CD4-positive, alpha-beta T cell treated with Interleukin-15 for 4 hours (primary cell): Measurements from ENCODE around the gene NLRP9.

Experiments used
- DNase-seq: peaks from one replicate; pipeline ENCODE4 v3.0.0-alpha.2; 2020; ENCODE audit warnings: low spot score

NLRP9 gene

DNA sequence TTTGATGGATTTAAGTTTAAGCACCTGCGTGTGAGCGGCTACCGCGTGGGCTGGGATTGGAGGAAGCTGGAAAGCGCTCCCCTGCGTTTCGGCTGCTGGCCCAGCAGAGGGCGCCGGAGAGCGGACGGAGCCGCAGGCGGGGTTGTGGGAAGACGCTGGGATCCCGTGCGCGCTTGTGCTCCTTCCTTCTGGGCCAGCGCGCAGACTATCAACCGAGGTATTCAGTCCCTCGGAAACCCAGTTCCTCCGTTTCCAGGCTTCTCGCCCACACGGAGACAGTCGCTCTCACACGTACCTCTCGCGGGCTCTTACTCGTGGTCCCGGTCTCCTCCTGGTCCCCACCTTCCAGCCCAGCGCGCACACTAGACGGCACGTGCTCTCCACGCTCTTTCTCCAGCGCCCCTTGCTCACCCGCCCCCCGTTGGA, 34.4 kb downstream of the NLRP9 start:
- peak; percentile 25 for DNase-seq

DNA sequence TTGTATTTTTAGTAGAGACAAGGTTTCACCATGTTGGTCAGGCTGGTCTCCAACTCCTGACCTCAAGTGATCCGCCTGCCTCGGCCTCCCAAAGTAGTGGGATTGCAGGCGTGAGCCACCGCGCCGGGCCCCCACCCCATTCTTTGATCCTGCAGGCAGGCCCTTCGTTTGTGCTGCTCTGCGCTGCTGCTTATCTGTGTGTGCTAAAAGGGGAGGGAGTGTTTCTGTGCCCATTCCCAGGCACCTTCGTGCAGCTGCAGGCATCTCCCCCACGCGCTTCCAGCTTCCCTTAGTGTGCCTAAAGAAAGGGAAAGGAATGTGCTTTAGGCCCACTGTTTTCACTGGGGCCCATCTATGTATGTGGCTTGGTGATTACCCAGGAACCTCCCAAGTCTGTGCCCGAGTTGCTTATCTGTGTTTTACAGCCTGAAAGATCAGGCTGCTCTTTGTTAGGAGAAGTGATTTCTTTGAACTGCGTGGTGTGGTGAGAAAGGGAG, 36.0 kb downstream of the NLRP9 start:
- DNase-seq = no peak

GRCh38 chr19:55700813-55701212, 37.4 kb downstream of the NLRP9 start:
- no peak for DNase-seq

DNA sequence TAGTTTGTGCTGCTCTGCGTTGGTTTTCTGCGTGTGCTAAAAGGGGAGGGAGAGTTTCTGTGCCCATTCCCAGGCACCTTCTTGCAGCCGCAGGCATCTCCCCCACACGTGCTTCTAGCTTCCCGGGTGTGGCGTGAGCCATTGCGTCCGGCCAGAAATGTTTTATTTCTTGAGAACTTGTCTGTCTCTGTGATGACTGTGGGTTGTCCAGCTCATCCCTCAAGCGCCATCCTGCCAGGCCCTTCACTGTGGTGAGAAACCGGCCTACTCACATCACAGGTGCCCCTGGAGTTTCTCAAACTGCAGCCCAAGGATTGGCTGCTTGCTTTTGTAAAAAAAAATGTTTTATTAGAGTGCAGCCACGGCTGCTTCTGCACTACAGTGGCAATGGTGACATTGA, 39.0 kb downstream of the NLRP9 start:
- DNase-seq = no peak

GRCh38 chr19:55698256-55698655, 39.9 kb downstream of the NLRP9 start:
- no peak for DNase-seq

DNA sequence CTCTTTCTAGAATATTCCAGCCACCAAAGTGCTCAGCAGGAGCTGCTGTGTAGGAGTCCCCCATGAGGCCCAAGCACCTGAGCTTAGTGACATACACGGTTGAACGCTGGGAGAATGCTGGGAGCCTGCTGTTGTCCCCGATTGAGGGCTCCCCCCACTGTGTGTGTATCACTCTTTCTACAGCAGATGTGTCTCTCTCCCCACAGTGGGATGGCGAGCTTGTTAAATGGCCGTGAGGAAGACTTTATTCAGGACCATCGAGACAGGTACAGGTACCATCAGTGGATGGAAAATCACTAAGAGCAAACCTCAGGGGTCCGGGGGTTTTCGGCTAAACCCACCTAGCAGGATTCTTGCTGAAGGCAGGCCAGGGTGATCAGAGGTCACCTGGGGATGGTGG, 40.5 kb downstream of the NLRP9 start:
- no peak for DNase-seq

DNA sequence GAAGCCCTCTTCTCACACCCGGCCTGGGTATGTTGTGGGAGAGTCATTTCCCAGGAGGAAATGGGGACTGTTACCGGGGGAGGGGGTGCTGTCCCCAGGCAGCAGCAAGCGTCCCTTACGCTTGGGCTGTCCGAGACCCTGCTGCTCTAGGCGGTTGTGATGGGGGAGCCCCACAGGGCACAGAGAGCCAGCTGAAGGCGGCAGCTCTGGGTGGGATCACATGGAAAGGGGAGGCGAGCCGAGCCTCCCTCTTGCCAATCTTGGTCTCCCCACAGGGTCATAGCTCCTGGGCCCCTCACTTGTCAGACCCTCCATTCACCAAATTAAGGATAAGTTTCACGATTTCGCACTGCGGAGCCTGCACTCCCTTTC, 41.1 kb downstream of the NLRP9 start:
- no peak for DNase-seq

DNA sequence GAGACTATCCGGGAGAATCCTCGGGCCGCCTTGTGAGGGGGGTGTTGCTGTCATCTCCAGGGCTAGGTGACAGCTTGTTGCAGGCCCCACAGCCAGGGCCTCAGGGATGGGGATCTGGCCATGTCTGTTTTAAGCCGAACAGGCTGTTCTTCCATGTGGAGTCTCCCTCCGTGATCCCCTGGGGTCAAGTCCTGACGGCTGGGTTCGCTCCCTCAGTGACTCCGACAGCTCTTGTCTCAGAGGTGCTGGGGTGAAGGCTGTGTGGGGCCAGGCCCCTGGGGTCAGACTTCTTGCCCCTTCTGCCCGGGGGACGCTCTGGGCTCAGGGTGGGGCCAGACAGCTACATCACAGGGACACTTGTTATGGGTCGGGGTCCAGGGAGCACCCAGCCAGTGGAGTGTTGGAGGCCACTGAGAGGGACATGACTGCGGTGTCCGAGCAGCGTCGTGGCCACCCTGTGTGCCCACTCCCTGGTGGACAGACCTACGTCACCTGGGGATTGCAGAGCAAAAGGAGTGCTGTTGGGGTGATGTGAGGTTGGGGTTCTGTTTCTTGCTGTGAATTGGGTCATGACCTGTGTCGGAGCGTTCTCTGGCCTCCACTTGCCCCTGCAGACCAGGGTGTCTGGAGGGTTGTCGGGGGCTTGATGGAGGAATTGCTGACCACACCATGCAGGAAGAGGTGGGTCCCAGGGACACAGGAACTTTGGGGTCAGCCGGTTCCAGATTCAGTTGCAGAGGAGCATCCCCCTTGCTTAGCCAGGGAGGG, 41.7 kb downstream of the NLRP9 start:
- DNase-seq = no peak

GRCh38 chr19:55695511-55696290, 42.5 kb downstream of the NLRP9 start:
- DNase-seq = no peak

DNA sequence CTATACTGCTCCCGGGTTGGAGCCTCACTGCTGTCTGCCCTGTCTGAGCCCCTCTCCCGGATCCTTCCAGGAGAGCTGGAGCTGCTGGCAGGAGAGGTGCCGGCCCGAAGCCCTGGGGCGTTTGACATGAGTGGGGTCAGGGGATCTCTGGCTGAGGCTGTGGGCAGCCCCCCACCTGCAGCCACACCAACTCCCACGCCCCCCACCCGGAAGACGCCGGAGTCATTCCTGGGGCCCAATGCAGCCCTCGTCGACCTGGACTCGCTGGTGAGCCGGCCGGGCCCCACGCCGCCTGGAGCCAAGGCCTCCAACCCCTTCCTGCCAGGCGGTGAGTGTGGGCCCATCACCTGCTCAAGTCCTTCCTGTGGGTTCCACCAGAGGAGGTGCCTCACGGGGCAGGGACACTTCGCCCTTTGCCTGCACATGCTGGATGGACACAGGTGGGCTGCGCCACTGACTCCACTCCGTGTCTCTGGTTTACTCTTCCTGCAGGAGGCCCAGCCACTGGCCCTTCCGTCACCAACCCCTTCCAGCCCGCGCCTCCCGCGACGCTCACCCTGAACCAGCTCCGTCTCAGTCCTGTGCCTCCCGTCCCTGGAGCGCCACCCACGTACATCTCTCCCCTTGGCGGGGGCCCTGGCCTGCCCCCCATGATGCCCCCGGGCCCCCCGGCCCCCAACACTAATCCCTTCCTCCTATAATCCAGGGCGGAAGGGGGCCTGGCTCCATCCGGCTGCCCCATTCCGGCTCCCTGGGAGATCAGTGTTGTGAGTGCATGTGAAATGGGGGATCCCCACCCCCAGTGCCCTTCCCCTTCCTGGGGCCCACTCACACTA, 43.3 kb downstream of the NLRP9 start:
- DNase-seq = no peak

- DNase-seq = no peak
Observed at GRCh38 chr19:55694241-55694655, 44.0 kb downstream of the NLRP9 start.

DNA sequence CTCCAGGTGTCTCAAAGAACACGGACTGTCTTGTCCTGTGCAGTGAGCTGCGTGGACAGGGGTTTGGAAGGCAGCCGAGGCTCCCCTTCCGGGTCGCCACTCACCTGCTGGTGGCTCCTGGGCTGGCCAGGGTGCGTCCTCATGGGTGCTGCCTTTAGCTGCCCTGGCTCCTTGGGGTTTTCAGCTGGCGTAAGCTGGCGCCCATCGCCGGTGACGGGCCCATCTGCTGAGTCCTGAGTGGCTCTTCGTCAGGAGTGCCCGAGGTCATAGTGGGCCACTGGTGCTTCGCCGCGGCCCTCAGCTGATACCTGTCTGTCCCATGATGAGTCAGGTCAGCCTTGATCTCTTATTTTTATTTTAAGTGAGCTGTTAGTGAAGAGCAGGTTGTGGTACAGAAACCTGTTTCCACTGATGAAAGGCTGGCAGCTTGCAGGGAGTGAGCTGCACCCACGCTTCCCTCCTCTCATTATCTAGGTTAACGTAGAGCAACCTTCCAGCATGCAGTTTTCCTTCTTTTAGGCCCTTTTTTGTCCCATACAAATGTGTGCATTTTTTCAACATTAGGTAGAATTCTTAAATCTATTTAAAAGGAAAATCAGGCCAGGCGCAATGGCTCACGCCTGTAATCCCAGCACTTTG, 44.7 kb downstream of the NLRP9 start:
- DNase-seq = no peak

DNA sequence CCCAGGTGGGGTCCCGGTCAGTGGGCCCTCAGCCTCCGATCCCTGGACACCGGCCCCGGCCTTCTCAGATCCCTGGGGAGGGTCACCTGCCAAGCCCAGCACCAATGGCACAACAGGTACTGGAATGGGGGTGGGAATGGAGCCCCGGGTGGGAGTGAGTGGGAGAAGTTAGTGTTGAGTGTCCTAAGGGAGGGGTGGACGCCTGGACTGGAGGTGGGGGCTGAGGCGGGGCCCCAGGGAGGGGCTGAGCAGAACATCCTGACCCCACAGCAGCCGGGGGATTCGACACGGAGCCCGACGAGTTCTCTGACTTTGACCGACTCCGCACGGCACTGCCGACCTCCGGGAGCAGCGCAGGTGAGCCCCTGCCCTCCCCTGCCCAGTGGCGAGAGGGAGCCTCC, 45.5 kb downstream of the NLRP9 start:
- DNase-seq = no peak

GRCh38 chr19:55691561-55692481, 46.4 kb downstream of the NLRP9 start:
- no peak for DNase-seq

GRCh38 chr19:55690769-55691545, 47.2 kb downstream of the NLRP9 start:
- DNase-seq = no peak

DNA sequence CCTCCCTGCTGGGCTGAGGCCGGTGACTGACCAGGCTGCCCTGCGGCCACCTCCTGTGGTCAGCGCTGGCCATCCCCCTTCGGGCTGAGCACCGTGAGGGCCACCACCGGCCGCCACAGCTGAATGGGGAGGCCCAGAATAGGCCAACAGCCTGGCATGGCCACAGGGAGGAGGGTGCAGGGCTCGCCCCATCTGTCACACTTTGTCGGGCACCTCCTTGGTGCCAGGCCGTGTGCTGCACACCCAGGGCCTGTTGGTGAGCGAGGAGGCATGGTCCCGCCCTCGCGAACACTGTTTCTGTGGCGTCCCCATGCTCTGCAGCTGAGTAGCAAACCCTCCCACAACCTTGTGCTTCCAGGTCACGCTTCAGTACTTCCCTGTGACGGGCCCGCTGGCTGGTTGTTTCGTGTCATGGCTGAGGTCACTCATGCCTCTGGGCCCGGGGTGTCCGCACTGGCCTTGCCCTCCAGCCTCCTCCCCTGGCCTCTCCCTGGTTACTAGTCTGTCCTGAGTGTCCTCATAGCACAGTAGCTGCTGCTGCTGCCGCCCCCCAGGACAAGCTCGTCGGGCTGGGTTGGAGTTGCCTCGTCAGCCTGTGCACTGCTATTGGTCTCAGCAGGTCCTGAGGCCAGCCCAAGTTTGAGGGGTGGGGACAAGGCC, 48.0 kb downstream of the NLRP9 start:
- DNase-seq = no peak

DNA sequence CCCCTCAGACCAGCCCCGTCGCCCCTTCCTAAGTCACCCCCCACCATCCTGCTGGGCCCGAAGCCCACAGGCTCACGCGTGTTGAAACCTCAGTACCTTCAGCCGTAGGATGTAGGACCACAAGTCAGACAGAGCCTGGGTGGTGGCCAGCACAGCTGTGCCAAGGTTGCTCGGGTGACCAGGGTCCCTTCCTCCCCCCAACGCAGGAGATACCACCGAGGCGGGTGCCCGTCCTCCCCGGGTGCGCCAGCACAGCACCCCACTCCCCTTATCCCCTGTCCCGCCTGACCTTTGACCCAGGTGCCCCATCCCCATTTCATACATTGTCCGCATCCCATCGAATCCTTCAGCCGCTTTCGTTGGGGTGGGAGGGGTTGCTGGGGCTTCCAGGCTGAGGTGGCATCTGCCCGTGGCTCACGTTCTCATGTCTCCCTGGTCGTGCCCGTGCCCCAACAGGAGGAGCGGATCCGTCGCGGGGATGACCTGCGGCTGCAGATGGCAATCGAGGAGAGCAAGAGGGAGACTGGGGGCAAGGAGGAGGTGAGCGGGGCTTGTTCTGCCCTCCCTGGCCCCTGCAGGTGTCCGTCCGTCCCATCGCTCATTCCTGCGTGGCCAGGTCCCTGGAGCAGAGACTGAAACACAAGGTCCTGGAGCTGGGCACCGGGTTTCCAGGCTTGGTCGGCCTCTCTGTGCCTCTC, 48.6 kb downstream of the NLRP9 start:
- no peak for DNase-seq

DNA sequence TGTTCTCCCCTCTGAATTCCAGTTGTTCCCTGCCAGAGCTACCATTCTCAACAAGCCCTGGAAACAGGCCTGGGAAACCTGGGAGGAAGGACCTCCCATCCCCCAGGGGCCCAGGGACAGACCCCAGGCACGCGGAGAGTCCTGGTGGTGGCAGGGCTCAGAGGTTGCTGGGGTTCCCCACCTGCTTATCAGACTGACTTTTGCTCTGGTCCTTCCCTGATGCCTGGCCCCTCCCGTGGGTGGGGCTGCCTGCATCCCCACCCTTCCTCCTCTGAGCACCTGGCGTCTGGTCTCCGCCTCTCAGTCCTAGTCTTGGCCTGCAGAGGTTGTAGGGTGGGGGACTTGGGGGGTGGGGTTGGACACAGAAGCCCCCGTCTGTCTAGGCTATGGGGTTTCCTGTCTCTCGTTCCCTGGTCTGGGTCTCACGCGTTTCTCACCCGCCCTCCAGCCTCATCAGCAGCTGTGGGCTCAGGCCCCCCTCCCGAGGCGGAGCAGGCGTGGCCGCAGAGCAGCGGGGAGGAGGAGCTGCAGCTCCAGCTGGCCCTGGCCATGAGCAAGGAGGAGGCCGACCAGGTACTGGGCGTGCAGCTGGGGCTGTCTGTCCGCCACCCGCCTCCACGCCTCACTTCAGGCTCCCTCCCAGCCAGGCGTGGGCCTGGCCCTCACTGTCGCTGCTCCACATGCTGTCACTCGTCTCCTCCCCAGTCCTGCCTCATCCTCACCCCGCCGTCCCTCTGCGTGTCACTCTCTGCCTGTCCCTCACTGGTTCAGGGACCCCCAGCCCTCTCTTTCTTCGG, 49.6 kb downstream of the NLRP9 start:
- DNase-seq = no peak
